GM12891 (cell line): ENCODE data around the gene MTMR12.

Experiments
- POLR2A ChIP-seq: IDR thresholded peaks from 2 replicates; pipeline ENCODE4 v1.6.1; 2011; ENCODE audit warnings: low read depth, low read length, control low read depth
- POLR2AphosphoS5 ChIP-seq: IDR thresholded peaks from 2 replicates; pipeline ENCODE4 v1.6.1; 2011; ENCODE audit warnings: low read depth, low read length, control low read depth
- SPI1 ChIP-seq: IDR thresholded peaks from 2 replicates; pipeline ENCODE4 v1.6.1; 2011; ENCODE audit warnings: low read depth, low read length, control low read depth
- TAF1 ChIP-seq: IDR thresholded peaks from 2 replicates; pipeline ENCODE4 v1.6.1; 2011; ENCODE audit warnings: low read depth, low read length, control low read depth

- TF ChIP-seq TAF1, result no peak
- TF ChIP-seq POLR2A, result no peak
- TF ChIP-seq POLR2AphosphoS5, result no peak
- no peak for TF ChIP-seq SPI1
Measured at GRCh38 chr5:32223972-32224609, 88.6 kb downstream of the MTMR12 start.
